ACC112 (cell line): Measurements from ENCODE around the gene ZNF627.
A peak's percentile ranks its signal among the peaks of the same experiment; 100 is the strongest.
"Not testable (repeated sequence)": the region's sequence is repeated elsewhere in the genome, so short reads cannot be mapped to it uniquely, and the experiment has no call there.

Experiments
- H2AFZ ChIP-seq: fragments of 200-600 bp; sonication (generic); one replicate; pipeline ENCODE4 v1.6.0; 2017; ENCODE audit warnings: antibody characterized with exemption, low read length; ENCODE audit not compliant: unreplicated experiment
- H3K27ac ChIP-seq: fragments of 200-600 bp; sonication (generic); 2 replicates; pipeline ENCODE4 v1.5.1; 2014; ENCODE audit warnings: low read depth, mild to moderate bottlenecking, antibody characterized with exemption, low read length, moderate library complexity
- H3K27me3 ChIP-seq: fragments of 200-600 bp; sonication (generic); 2 replicates; pipeline ENCODE4 v1.6.1; 2014; ENCODE audit warnings: mild to moderate bottlenecking, antibody characterized with exemption, low read length, moderate library complexity, mixed read lengths; ENCODE audit not compliant: insufficient read depth
- H3K36me3 ChIP-seq: fragments of 200-600 bp; sonication (generic); 2 replicates; pipeline ENCODE4 v1.6.1; 2016; ENCODE audit warnings: mild to moderate bottlenecking, antibody characterized with exemption, low read length, moderate library complexity, mixed read lengths; ENCODE audit not compliant: insufficient read depth
- H3K4me1 ChIP-seq: fragments of 200-600 bp; sonication (generic); one replicate; pipeline ENCODE4 v1.6.1; 2016; ENCODE audit warnings: low read length, mixed read lengths; ENCODE audit not compliant: insufficient read depth, unreplicated experiment, control insufficient read depth
- H3K4me3 ChIP-seq: fragments of 200-600 bp; sonication (generic); 2 replicates; pipeline ENCODE4 v1.5.1; 2014; ENCODE audit warnings: mild to moderate bottlenecking, low read depth, low read length
- H3K79me2 ChIP-seq: fragments of 200-600 bp; sonication (generic); one replicate; pipeline ENCODE4 v1.6.0; 2016; ENCODE audit warnings: low read length; ENCODE audit not compliant: control insufficient read depth, unreplicated experiment, insufficient read depth

The ZNF627 gene

GRCh38 chr19:11633223-11633622 is 35.9 kb downstream of the ZNF627 start:
- Histone ChIP-seq H3K27me3 (no peaks in the 10 kb centered on the region), H3K36me3 (no peaks in the 10 kb centered on the region), H3K4me1 (no peaks in the 10 kb centered on the region), H3K79me2 (no peaks in the 10 kb centered on the region), H3K4me3 (no peak overlapping the region), H3K27ac (no peak overlapping the region), H2AFZ (no peak overlapping the region)

GRCh38 chr19:11634018-11634662 is 36.9 kb downstream of the ZNF627 start:
- H3K36me3 ChIP-seq, H3K4me3 ChIP-seq, H3K79me2 ChIP-seq, H2AFZ ChIP-seq, H3K27ac ChIP-seq, H3K4me1 ChIP-seq, H3K27me3 ChIP-seq: not testable (repeated sequence)

GRCh38 chr19:11639245-11639601 is 41.9 kb downstream of the ZNF627 start:
- H3K36me3 ChIP-seq, result no peaks in the 10 kb centered on the region
- H3K4me1 ChIP-seq, result no peaks in the 10 kb centered on the region
- H3K27me3 ChIP-seq, result no peaks in the 10 kb centered on the region
- no peak overlapping the region for H2AFZ ChIP-seq
- no peak overlapping the region for H3K27ac ChIP-seq
- H3K4me3 ChIP-seq, result peak overlapping the region; percentile 81; the same call in 1 of the 2 replicates
- peaks cover 2% of the 10 kb centered on the region for H3K79me2 ChIP-seq

DNA sequence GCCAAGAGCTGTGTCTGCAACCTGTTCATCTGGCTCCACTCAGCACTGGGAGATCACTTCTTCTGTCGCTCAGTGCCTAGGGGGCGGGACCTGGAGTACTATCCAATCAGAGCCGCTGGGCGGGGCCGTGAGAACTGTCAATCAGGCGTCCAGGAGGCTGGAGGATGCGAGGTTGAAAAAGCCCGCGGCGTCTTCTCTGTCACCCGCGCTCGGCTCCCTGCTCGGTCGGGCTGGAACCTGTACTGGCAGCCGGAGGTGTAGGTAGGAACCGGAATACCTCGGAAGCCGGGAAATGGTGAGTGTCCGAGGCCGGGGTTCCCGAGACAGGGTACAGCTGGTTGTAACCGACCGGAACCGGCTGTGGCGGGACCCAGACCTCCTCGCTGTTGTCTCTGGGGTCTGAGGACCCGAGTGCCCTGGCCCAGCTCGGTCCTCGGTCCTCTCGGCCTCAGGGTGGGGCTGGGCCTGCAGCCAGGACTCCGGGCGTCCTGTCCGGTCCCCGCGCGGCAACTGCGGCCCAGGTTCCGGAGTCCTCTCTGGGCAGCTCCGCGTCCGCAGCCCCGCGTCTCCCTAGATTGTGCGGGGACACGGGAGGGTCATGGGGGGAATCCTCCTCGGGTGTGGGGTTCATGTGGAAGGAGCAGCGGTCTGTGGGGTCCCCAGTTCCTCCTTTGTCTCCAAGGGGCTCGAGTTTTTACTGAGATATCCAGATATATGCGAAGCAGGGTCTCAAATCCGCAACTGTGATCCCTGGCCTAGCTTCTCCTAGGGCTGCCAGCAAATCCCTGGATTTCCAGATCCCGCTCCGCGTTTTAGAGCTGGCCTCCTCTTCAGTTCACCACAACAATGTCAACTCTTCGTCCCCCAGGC is 42.6 kb downstream of the ZNF627 start:
- H3K27ac ChIP-seq, result peak overlapping the region; percentile 42; the same call in 1 of the 2 replicates
- H2AFZ ChIP-seq, result peak overlapping the region; percentile 53
- H3K27me3 ChIP-seq, result no peaks in the 10 kb centered on the region
- peak overlapping the region; percentile 81 for H3K4me3 ChIP-seq
- peaks cover 2% of the 10 kb centered on the region for H3K79me2 ChIP-seq
- no peaks in the 10 kb centered on the region for H3K36me3 ChIP-seq
- no peaks in the 10 kb centered on the region for H3K4me1 ChIP-seq

- Histone ChIP-seq H3K4me3 (no peak overlapping the region), H2AFZ (no peak overlapping the region), H3K36me3 (no peaks in the 10 kb centered on the region), H3K27ac (no peak overlapping the region), H3K4me1 (no peaks in the 10 kb centered on the region), H3K79me2 (peaks cover 2% of the 10 kb centered on the region), H3K27me3 (no peaks in the 10 kb centered on the region)
Measured at GRCh38 chr19:11641244-11641643, 44.0 kb downstream of the ZNF627 start.

GRCh38 chr19:11642902-11643301 is 45.6 kb downstream of the ZNF627 start:
- Histone ChIP-seq H3K4me1 (no peaks in the 10 kb centered on the region), H3K27me3 (no peaks in the 10 kb centered on the region), H3K79me2 (peaks cover 2% of the 10 kb centered on the region), H3K36me3 (no peaks in the 10 kb centered on the region), H2AFZ (no peak overlapping the region), H3K27ac (no peak overlapping the region), H3K4me3 (no peak overlapping the region)

GRCh38 chr19:11649941-11650340 is 52.7 kb downstream of the ZNF627 start:
- H3K27ac ChIP-seq, result no peak overlapping the region
- no peaks in the 10 kb centered on the region for H3K4me1 ChIP-seq
- H3K79me2 ChIP-seq, result no peaks in the 10 kb centered on the region
- H3K36me3 ChIP-seq, result peaks cover 33% of the 10 kb centered on the region
- no peaks in the 10 kb centered on the region for H3K27me3 ChIP-seq
- no peak overlapping the region for H2AFZ ChIP-seq
- no peak overlapping the region for H3K4me3 ChIP-seq

DNA sequence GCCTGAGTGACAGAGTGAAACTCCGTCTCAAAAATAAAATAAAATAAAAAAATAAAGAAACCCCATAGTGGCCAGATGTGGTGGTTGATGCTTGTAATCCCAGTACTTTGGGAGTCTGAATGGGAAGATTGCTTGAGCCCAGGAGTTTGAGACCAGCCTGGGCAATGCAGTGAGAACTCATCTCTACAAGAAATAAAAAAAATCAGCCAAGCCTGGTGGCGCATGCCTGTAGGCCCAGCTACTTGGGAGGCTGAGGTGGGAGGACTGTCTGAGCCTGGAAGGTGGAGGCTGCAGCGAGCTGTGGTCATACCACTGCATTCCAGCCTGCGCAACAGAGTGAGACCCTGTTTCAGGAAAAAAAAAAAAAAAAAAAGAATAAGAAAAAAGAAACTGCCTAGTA is 53.8 kb downstream of the ZNF627 start:
- Histone ChIP-seq H3K27me3 (no peaks in the 10 kb centered on the region), H3K79me2 (no peaks in the 10 kb centered on the region), H2AFZ (no peak overlapping the region)

DNA sequence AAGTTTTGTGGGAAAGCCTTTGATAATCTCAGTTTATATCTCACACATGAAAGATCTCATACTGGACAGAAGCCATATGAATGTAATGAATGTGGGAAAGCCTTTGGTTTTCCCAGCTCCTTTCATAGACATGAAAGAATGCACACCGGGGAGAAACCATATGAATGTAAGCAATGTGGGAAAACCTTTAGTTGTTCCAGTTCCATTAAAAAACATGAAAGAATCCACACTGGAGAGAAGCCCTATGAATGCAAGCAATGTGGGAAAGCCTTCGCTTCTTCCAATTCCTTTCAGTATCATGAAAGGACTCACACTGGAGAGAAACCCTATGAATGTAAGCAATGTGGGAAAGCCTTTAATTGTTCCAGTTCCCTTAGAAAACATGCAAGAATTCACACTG is 54.8 kb downstream of the ZNF627 start:
- Histone ChIP-seq H3K36me3 (peaks cover 33% of the 10 kb centered on the region), H3K79me2 (no peaks in the 10 kb centered on the region), H3K27me3 (no peaks in the 10 kb centered on the region), H3K27ac (no peak overlapping the region), H3K4me3 (no peak overlapping the region), H3K4me1 (no peaks in the 10 kb centered on the region), H2AFZ (no peak overlapping the region)

More for the DNA sequence above, 53.8 kb downstream of the ZNF627 start:
- Histone ChIP-seq H3K4me3 (no peak overlapping the region), H3K36me3 (peaks cover 33% of the 10 kb centered on the region), H3K4me1 (no peaks in the 10 kb centered on the region), H3K27ac (no peak overlapping the region)

DNA sequence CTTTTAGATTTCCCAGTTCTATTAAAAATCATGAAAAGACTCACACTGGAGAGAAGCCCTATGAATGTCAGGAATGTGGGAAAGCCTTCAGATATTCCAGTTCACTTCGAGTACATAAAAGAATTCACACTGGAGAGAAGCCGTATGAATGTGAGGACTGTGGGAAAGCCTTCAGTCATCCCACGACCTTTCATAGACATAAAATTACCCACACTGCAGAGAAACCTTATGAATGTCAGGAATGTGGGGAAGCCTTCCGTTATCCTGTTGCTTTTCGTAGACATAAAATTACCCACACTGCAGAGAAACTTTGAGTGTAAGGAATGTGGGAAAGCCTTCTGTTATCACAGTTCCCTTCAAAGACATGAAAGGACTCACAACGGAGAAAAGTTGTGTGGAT is 55.2 kb downstream of the ZNF627 start:
- Histone ChIP-seq H3K36me3 (peaks cover 33% of the 10 kb centered on the region), H3K27ac (no peak overlapping the region)

GRCh38 chr19:11656535-11656934 is 59.3 kb downstream of the ZNF627 start:
- Histone ChIP-seq H3K27me3 (no peaks in the 10 kb centered on the region), H2AFZ (no peak overlapping the region)

More for the DNA sequence above, 55.2 kb downstream of the ZNF627 start:
- H3K27me3 ChIP-seq, result no peaks in the 10 kb centered on the region
- H3K79me2 ChIP-seq, result no peaks in the 10 kb centered on the region
- no peak overlapping the region for H3K4me3 ChIP-seq
- H3K4me1 ChIP-seq, result no peaks in the 10 kb centered on the region
- H2AFZ ChIP-seq, result no peak overlapping the region

More at GRCh38 chr19:11656535-11656934, 59.3 kb downstream of the ZNF627 start:
- no peak overlapping the region for H3K4me3 ChIP-seq
- H3K36me3 ChIP-seq, result peaks cover 23% of the 10 kb centered on the region
- no peaks in the 10 kb centered on the region for H3K79me2 ChIP-seq
- H3K4me1 ChIP-seq, result no peaks in the 10 kb centered on the region
- no peak overlapping the region for H3K27ac ChIP-seq
